NCI-H510A treated with DMSO at 0.1 percent for 48 hours (cell line): ENCODE data around the gene PIK3CB.
"Not testable (repeated sequence)": the region's sequence is repeated elsewhere in the genome, so short reads cannot be mapped to it uniquely, and the experiment has no call there.

ENCODE experiments used
- DNase-seq: peaks from one replicate; lab custom pipeline; 2025; lab: John Stamatoyannopoulos, UW

The PIK3CB gene

DNA sequence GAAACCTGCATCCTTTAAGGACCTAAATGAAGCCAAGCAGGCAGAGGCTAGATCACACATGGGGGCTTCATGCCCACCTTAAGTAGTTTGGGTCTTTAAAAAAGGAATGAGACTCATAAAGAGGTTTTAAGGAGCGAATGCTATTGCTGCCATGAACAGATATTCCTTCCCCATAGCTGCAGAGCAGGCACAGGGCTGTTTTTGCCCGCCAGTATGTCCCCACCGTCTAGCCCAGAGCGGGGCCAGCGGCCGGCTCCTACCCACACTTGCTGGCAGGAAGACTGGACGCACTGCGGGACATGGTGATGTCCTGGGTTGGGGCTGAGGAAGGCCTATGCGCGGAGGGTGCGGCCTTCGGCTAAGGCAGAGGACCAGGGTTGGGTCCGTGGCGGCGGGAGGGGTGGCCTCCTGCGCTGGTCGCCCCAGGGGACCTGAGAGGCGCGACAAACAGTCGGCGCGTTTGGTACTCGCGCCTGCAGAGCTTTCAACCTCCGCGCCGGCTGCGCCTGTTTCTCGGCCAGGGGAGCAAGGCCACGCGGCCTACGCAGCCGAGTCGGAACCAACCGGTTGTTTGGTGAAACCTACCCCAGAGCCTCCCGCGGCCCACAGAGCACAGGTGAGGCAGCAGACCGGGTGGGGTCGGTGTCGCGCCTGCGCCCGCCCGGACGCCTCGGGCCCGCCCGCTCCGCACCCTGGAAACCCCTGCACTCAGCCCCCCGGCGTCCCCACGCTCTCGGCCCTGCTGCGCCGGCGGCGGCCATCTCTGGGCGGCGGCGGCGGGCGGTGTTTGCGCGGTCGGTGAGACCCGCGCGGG is 226.2 kb downstream of the PIK3CB start, which contains the start of gene FAIM:
TSS of gene FAIM (plus strand) at position 450 of the 814 bp plus-strand sequence. CDS start 10,956 bp downstream, outside the sequence.
- DNase-seq, result peak; percentile 22

DNA sequence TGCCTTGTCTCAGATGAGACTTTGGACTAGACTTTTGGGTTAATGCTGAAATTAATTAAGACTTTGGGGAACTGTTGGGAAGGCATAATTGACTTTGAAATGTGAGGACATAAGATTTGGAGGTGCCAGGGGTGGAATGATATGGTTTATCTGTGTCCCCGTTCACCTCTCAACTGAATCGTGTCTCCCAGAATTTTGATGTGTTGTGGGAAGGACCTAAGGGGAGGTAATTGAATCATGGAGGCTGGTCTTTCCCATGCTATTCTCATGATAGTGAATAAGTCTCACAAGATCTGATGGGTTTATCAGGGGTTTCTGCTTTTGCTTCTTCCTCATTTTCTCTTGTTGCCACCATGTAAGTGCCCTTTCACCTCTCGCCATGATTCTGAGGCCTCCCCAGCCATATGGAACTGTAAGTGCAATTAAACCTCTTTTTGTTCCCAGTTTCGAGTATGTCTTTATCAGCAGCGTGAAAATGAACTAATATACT is 230.6 kb downstream of the PIK3CB start:
- DNase-seq, result not testable (repeated sequence)
